Ramos (cell line): ENCODE measurements around the gene ZC3H14.
"Not testable (repeated sequence)": the region's sequence is repeated elsewhere in the genome, so short reads cannot be mapped to it uniquely, and the experiment has no call there.

ENCODE experiments used
- in situ Hi-C: fragments of 300-500 bp; cut with MboI; formaldehyde crosslinking; loops from one replicate; pipeline ENCODE4 v1.14.3; 2022; ENCODE audit warnings: low sequenced_read_pairs; ENCODE audit not compliant: unreplicated experiment

ZC3H14 gene

DNA sequence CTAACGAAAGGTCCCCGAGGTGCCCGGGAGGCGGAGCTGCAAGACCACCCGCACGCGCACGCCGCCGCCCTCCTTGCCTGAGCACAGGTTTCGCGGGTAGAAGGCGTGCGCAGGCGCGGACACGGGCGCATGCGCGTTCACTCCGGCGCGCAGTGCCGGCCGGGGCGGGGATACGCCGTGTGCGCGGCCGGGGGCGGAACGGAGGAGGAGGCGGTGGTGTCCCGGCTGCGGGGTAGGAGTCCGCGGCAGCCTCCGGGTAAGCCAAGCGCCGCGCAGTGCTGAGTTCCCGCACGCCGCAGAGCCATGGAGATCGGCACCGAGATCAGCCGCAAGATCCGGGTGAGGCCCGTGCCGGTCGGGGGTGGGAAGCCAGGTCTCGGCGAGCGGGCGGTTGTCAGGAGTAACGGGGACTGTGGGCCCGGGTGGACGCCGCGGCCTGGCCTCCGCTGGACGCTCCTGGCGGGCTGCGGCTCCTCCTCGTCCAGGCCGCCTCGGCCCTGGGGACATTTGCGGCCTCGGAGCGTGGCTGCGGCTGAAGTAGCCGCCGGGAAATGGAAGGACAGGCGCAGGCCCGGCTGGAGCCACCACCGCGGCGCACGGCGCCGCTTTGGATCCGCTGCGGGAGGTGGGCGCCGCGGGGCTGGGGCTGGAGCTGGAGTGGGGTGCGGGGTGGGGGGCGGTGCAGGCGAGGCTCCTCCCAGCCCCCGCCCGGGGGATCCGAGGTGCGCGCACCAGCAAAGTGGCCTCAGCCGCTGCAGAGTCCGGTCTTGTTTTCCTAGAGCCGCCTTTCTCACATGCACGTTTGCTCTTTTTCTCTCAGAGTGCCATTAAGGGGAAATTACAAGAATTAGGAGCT is at the start of gene ZC3H14:
Gene ZC3H14, plus strand, starts transcription at position 207 of the 856 bp plus-strand sequence. Its CDS starts 97 bp downstream, at position 304.
- in situ Hi-C loops = no loop called here

GRCh38 chr14:88515499-88516221 is 47.2 kb upstream of the ZC3H14 start:
- in situ Hi-C loops = no loop called here

DNA sequence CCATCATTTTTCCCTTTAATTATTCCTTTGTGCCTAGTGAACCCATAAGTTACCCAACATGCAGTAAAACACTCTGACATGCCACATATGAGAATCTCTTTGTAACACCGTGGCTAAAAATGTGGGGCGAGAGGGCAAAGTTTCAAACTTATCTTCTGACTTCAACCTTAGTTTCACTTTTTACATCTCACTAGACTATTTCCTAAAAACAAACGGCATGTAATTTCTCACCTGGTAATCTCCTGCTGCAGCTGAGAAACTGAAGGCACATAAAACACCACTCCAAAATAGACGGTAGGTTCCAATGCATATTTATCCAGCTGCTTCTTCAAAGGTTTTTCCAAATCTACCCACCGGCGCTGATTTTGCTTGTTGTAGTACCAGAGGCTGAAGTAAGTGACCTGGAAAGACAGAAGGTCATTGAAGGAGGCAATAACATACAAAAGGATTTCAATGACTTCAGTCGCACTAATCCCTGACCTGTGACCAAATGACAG is 45.9 kb upstream of the ZC3H14 start:
- in situ Hi-C loops = no loop called here

DNA sequence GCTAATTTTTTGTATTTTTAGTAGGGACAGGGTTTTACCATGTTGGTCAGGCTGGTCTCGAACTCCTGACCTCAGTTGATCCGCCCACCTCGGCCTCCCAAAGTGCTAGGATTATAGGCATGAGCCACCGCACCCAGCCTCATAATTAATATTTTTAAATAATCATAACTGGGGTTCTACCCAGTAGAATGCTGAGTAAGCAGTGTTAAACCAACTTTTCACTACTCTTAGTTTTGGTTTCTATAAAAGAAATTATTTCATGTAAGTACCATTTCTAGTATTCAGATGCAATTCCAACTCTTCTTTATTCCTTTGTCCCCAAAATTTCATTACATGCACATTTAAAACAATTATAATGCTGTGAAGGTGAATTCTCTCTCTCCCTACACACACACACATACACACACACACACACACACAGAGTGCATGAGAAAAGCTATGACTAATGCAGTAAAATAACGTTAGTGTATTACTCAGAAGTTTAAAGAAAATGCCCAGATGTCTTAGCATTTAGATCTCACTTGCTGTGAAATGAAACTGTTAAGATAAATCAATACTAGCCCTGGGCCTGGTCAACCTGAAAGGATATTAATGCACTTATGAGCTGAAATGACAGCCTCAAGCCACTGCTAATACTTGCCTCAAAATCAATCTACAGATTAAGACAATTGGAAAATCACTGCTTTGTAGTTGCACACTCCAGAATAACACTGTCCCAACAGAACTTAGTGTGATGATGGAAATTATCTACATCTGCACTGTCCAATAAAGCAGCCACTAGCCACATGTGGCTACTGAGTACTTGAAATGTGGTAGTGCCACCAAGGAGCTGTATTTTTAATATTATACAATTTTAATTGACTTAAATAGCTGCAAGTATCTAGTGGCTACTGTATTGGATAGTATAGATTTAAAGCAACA is 44.0 kb upstream of the ZC3H14 start:
- in situ Hi-C loops = no loop called here

GRCh38 chr14:88519907-88520306 is 42.9 kb upstream of the ZC3H14 start:
- in situ Hi-C loops = no loop called here

DNA sequence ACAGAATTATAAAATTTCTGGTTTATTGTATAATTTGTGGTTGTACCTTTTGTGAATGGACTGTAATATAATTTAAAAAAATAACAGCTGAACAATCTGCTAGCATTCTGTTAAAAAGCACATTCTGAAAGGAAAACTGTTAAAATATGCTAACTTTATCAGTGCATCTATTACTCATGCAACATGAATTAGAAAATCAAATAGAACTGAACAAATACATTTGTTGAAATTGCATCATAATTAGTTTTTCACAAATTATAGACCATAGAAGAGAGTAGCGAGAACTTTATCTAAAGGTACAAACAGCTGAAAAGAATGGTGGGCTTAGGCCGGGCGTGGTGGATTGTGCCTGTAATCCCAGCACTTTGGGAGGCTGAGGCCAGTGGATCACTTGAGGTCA is 41.0 kb upstream of the ZC3H14 start:
- in situ Hi-C loops = no loop called here

- in situ Hi-C loops = no loop called here
These were observed 40.4 kb upstream of the ZC3H14 start for GRCh38 chr14:88522393-88522792.

GRCh38 chr14:88529889-88530288 is 32.9 kb upstream of the ZC3H14 start:
- in situ Hi-C loops = not testable (repeated sequence)

- in situ Hi-C loops = no loop called here
These were observed 29.7 kb upstream of the ZC3H14 start for GRCh38 chr14:88533064-88533602.

GRCh38 chr14:88535149-88535548 is 27.7 kb upstream of the ZC3H14 start:
- in situ Hi-C loops = no loop called here

- in situ Hi-C loops = no loop called here
These were observed 27.0 kb upstream of the ZC3H14 start for GRCh38 chr14:88535813-88536212.

GRCh38 chr14:88541324-88541723 is 21.5 kb upstream of the ZC3H14 start:
- in situ Hi-C loops = no loop called here

DNA sequence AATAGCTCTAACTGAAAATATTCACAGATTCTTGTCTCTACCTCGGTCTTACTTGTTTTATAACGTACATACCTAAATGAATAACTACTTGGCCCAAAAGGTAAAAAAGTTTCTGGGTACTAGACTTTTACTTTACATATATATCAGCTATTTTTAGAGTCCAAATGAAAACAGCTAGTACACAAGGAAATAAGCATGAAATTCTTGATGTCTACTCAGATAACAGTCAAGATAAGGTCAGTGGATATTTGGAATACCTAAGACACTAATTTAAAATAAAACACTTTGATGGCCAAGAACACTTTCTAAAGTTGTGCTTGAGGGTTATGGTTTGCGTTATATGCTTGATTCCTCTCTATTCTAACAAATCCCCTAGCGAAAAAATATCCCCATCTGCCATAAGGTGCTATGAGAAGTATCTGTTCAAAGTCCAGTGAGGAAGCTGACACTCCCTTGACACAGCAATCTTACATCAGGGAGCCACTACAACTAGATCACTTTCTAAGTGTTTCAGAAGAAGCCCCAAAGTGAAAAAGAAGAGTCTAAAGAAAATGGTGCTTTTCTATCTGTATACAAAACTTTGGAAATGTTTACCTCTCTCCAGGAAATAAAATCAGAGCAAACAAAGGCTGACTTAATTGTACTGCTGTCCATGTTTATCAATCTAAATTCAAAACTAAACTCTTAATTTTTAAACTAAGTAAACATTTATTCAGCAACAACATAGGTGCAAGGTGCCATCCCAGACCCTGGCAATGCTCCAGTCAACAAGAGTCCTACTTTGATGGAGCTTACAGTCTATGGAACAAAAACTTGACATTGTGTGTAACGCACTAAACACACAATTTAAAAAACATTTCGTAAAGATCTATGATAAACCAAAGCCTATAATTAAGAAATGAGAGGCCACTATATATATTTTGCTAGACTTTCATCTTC is 19.7 kb upstream of the ZC3H14 start:
- in situ Hi-C loops = no loop called here

DNA sequence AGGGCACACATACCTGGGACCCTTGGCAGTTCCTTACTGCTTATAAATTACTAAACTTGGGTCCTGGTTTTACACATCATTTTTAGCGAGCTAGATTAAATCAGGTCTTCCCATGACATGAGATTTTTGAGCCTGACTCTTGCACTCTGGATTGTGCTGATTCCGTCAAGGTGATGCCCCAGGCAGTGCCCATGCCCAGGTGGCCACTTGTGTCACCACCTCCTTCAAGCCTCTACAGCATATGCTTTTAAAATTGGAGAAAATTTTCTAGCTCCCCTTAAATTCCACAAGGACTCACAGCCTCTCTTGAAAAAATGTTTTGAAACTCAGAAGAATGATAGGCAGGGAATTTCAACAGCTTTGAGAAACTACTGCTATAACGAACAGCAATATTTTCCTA is 17.6 kb upstream of the ZC3H14 start:
- in situ Hi-C loops = no loop called here

GRCh38 chr14:88546621-88547385 is 16.0 kb upstream of the ZC3H14 start:
- in situ Hi-C loops = no loop called here

GRCh38 chr14:88547386-88547780 is 15.5 kb upstream of the ZC3H14 start:
- in situ Hi-C loops = no loop called here

DNA sequence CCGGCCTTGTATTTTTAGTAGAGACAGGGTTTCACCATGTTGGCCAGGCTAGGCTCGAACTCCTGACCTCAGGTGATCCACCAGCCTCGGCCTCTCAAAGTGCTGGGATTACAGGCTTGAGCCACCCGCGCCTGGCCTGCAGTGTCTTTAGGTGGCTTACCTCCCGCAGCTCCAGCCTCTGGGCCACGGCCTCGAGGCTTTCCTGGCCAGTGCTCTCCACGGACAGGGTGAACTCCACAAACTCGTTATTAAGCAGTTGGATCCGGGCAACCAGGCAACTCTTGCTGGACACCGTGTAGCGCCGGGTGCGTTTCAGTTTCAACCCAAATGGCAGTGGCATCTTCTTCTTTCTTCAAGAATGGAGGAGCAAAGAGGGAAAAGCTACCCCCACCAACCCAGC is 12.8 kb upstream of the ZC3H14 start:
- in situ Hi-C loops = no loop called here
